HepG2 (cell line): ENCODE measurements around the gene DIPK1C. TPM values are rescaled to one million over a fixed set of nuclear protein-coding genes. Genes with fewer than 3 reads are reported as not detected.

Experiments
- ATAC-seq: fragments of 200-7000 bp; cut with Tn5 transposase; 3 replicates; pipeline ENCODE4 v1.9.1; 2020; ENCODE audit warnings: mild to moderate bottlenecking, moderate library complexity
- BruUV-seq: library from RNA; stranded (reverse); fragments of 400-500 nt; replicated peaks from 2 replicates; lab custom pipeline; 2021; lab: Mats Ljungman, UMichigan
- CTCF ChIA-PET: fragments of 300-600 bp; formaldehyde crosslinking; extraction: SDS; loops from one replicate; lab custom pipeline; 2021; ENCODE audit warnings: low total read pairs, inconsistent platforms, low intra/inter-chr PET ratio; lab: Yijun Ruan, JAX
- POLR2A ChIA-PET: fragments of 350-600 bp; sonication (Branson Sonifier 250); formaldehyde crosslinking; loops from one replicate; lab custom pipeline; 2020; ENCODE audit warnings: antibody characterized with exemption, inconsistent platforms; lab: Yijun Ruan, JAX
- DNase-seq: peaks from one replicate; pipeline ENCODE4 v3.0.0-alpha.2; 2015; ENCODE audit warnings: low spot score
- FAIRE-seq: peaks from 3 replicates; lab custom pipeline; 2011; peaks lifted over from hg19 to GRCh38; lab: Jason Lieb, UNC
- H2AFZ ChIP-seq: one replicate; pipeline ENCODE4 v1.6.1; 2011; ENCODE audit warnings: low read length, inconsistent platforms
- H3K27ac ChIP-seq: fragments of 300-600 bp; 3 replicates; pipeline ENCODE4 v1.8.0; 2011; ENCODE audit warnings: mixed run types, mild to moderate bottlenecking, mixed read lengths, low read length, inconsistent platforms; ENCODE audit not compliant: insufficient read depth; ENCODE audit errors: extremely low read length
- H3K27me3 ChIP-seq, 2 experiments: fragments of 200-600 bp in 1 of 2; 2 replicates in 1 of 2; 3 replicates in 1 of 2; pipeline versions ENCODE4 v1.6.0 to v1.8.0; 2011; ENCODE audit warnings: low read length in 2 of 2, mild to moderate bottlenecking in 2 of 2, moderate library complexity in 2 of 2, inconsistent platforms in 1 of 2; ENCODE audit not compliant: insufficient read depth in 2 of 2, control insufficient read depth in 1 of 2
- H3K36me3 ChIP-seq, 2 experiments: fragments of 200-600 bp in 1 of 2; replicated peaks in 1 of 2; 2 replicates in 1 of 2; 3 replicates in 1 of 2; pipeline versions ENCODE4 v1.5.1 to v1.8.0; 2011; ENCODE audit warnings: low read length in 2 of 2, inconsistent platforms in 1 of 2; ENCODE audit not compliant: insufficient read depth in 2 of 2, control insufficient read depth in 1 of 2
- H3K4me1 ChIP-seq: 2 replicates; pipeline ENCODE4 v1.5.1; 2012; ENCODE audit warnings: low read length, inconsistent platforms; ENCODE audit not compliant: insufficient read depth
- H3K4me2 ChIP-seq: 2 replicates; pipeline ENCODE4 v1.6.0; 2011; ENCODE audit warnings: low read depth, low read length, inconsistent platforms
- H3K4me3 ChIP-seq, 3 experiments: fragments of 200-600 bp in 1 of 3; sonication (generic), shearing (Covaris generic) in 1 of 3; replicated peaks in 1 of 3; 2 replicates each; pipeline ENCODE4 v1.5.1; 2011 to 2016; ENCODE audit warnings: low read length in 3 of 3, inconsistent platforms in 2 of 3, low read depth in 2 of 3, mild to moderate bottlenecking in 2 of 3, control low read depth in 1 of 3, mixed read lengths in 1 of 3; ENCODE audit not compliant: insufficient read depth in 1 of 3
- H3K79me2 ChIP-seq: one replicate; pipeline ENCODE4 v1.6.1; 2011; ENCODE audit warnings: low read length, inconsistent platforms; ENCODE audit not compliant: insufficient read depth
- H3K9ac ChIP-seq: 2 replicates; pipeline ENCODE4 v1.6.0; 2011; ENCODE audit warnings: mild to moderate bottlenecking, low read depth, low read length, inconsistent platforms; ENCODE audit not compliant: insufficient read depth
- H3K9me3 ChIP-seq: 2 replicates; pipeline ENCODE4 v1.5.1; 2012; ENCODE audit warnings: mild to moderate bottlenecking, low read length
- H4K20me1 ChIP-seq: 2 replicates; pipeline ENCODE4 v1.6.0; 2011; ENCODE audit warnings: inconsistent platforms, mild to moderate bottlenecking, low read length, moderate library complexity; ENCODE audit not compliant: insufficient read depth
- AGO2 ChIP-seq: fragments of 200-400 bp; formaldehyde crosslinking; optimal IDR thresholded peaks from 2 replicates; pipeline ENCODE3; 2017; ENCODE audit warnings: mild to moderate bottlenecking, low read depth, low read length, moderate library complexity
- CENPX ChIP-seq: sonication (generic); formaldehyde crosslinking; IDR thresholded peaks from 2 replicates; pipeline ENCODE4 v1.9.0; 2021; ENCODE audit warnings: mild to moderate bottlenecking, missing genetic modification reagents, moderate library complexity
- EEA1 ChIP-seq: sonication (generic); formaldehyde crosslinking; IDR thresholded peaks from 2 replicates; pipeline ENCODE4 v1.5.1; 2020; ENCODE audit warnings: mild to moderate bottlenecking, missing genetic modification reagents, borderline replicate concordance
- FOXP4 ChIP-seq: sonication (generic); formaldehyde crosslinking; IDR thresholded peaks from 2 replicates; pipeline ENCODE4 v1.4.0; 2020; ENCODE audit warnings: missing genetic modification reagents
- NR3C1 ChIP-seq: sonication (generic); formaldehyde crosslinking; IDR thresholded peaks from 2 replicates; pipeline ENCODE4 v1.4.0; 2020; ENCODE audit warnings: missing genetic modification reagents
- PLRG1 ChIP-seq: fragments of 450-650 bp; conservative IDR thresholded peaks from 2 replicates; pipeline ENCODE4 v1.6.1; 2016
- SAFB2 ChIP-seq: sonication (generic); formaldehyde crosslinking; IDR thresholded peaks from 2 replicates; pipeline ENCODE4 v1.5.1; 2020; ENCODE audit warnings: missing genetic modification reagents, low read depth, mild to moderate bottlenecking, borderline replicate concordance
- SMAD1 ChIP-seq: sonication (generic); formaldehyde crosslinking; IDR thresholded peaks from 2 replicates; pipeline ENCODE4 v1.4.0; 2020; ENCODE audit warnings: missing genetic modification reagents, low read depth, mild to moderate bottlenecking, borderline replicate concordance
- SMAD9 ChIP-seq: sonication (generic); formaldehyde crosslinking; IDR thresholded peaks from 2 replicates; pipeline ENCODE4 v1.5.1; 2020; ENCODE audit warnings: mild to moderate bottlenecking, missing genetic modification reagents
- SP140L ChIP-seq: sonication (generic); formaldehyde crosslinking; IDR thresholded peaks from 2 replicates; pipeline ENCODE4 v1.4.0; 2020; ENCODE audit warnings: missing genetic modification reagents, borderline replicate concordance
- TRIM22 ChIP-seq: fragments of 450-650 bp; IDR thresholded peaks from 2 replicates; pipeline ENCODE4 v1.6.1; 2017
- ZBTB2 ChIP-seq: sonication (generic); formaldehyde crosslinking; IDR thresholded peaks from 2 replicates; pipeline ENCODE4 v1.8.0; 2022; ENCODE audit warnings: low read depth, missing genetic modification reagents
- ZNF329 ChIP-seq: sonication (generic); formaldehyde crosslinking; IDR thresholded peaks from 2 replicates; pipeline ENCODE4 v1.9.0; 2021; ENCODE audit warnings: low read depth, mild to moderate bottlenecking, missing genetic modification reagents
- ZNF432 ChIP-seq: sonication (generic); formaldehyde crosslinking; IDR thresholded peaks from 2 replicates; pipeline ENCODE4 v1.5.0; 2020; ENCODE audit warnings: missing genetic modification reagents, mild to moderate bottlenecking, borderline replicate concordance
- WGBS: methylation state at CpG from one replicate; pipeline ENCODE4 v1.1.6; 2017; ENCODE audit warnings: low lambda C conversion rate; 5-methylcytosine and 5-hydroxymethylcytosine counted together
- in situ Hi-C: cut with HindIII; loops from 2 replicates; pipeline ENCODE4 v1.10.0; 2017; ENCODE audit warnings: low pct_unique_long_range_greater_than_20kb; ENCODE audit not compliant: extremely low pct_ligation_motif_present
- intact Hi-C: fragments of 100-400 bp; cut with micrococcal nuclease; formaldehyde crosslinking; loops from one replicate; pipeline ENCODE4 v1.10.0; 2022; ENCODE audit not compliant: unreplicated experiment
- polyA plus RNA-seq, 8 experiments: library from polyadenylated mRNA; depleted of rRNA in 3 of 8; stranded (reverse) in 7 of 8; unstranded in 1 of 8; fragments of >200 nt; fragmentation: Illumina TruSeq in 4 of 8; extraction: Trizol in 4 of 8; gene quantifications; 2 replicates each; pipeline versions ENCODE4 v1.2.1 to v1.2.3, GENCODE V29; 2011 to 2016; ENCODE audit warnings: low read depth in 4 of 8, missing spikeins in 1 of 8, mixed read lengths in 1 of 8; ENCODE audit not compliant: insufficient read depth in 1 of 8
- total RNA-seq, 5 experiments: library from RNA; depleted of rRNA; stranded (reverse); fragments of >200 nt; fragmentation: Illumina TruSeq; extraction: Trizol; gene quantifications; 2 replicates each; pipeline ENCODE4 v1.2.3, GENCODE V29; 2016; ENCODE audit warnings: low read depth in 1 of 5
- TF ChIP-seq, protein P1 (sequence below): sonication (generic); formaldehyde crosslinking; IDR thresholded peaks from 2 replicates; pipeline ENCODE4 v1.5.0; 2020; ENCODE audit warnings: missing genetic modification reagents, mild to moderate bottlenecking, borderline replicate concordance
- TF ChIP-seq, protein P2 (sequence below): sonication (generic); formaldehyde crosslinking; IDR thresholded peaks from 2 replicates; pipeline ENCODE4 v1.8.1; 2022; ENCODE audit warnings: mild to moderate bottlenecking, missing genetic modification reagents

The DIPK1C gene
- total and polyA plus RNA-seq, 2 of the 13 experiments (the other 11 are each of a cell fraction or from before 2014, with no cell fraction given) = 1.8 TPM; not detected in 1

DNA sequence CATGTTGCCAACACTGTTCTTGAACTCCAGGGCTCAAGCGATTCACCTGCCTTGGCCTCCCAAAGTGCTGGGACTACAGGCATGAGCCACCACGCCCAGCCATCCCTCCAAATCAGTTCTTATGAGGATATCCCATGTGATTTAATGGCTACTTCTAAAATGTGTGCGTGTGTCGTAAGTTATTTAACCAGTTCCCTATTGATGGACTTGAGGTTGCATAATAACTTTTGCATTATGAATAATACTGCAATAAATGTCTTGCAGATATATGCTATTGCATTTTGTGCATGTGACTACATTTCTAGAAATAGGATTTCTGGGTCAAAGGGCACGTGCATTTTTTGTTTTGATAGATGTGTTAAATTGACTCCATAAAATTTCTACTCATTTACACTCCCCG lies 19.0 kb downstream of the DIPK1C start (continued):
- no peak for TF ChIP-seq AGO2

- DNase-seq (no peak), FAIRE-seq (no peak), ATAC-seq (no peak)
- no peak overlapping the region for H3K27ac ChIP-seq
- intact Hi-C loops = no loop called here
- WGBS = 56% methylated on average over 13 of the region's 14 CpGs
- H3K4me3 ChIP-seq = no peak overlapping the region
- peaks cover 0 to 14% of the 10 kb centered on the region in 2 experiments; a peak in 3 of 5 replicates for H3K27me3 ChIP-seq
- H4K20me1 ChIP-seq = no peaks in the 10 kb centered on the region
- no peaks in the 10 kb centered on the region for H3K36me3 ChIP-seq
- no peak overlapping the region for H3K9ac ChIP-seq
- in situ Hi-C loops = no loop called here
- H3K79me2 ChIP-seq = no peaks in the 10 kb centered on the region
- ChIA-PET CTCF (no interaction called here), POLR2A (no interaction called here)
- H3K4me1 ChIP-seq = no peaks in the 10 kb centered on the region
- BruUV-seq = no TSS peak
- H2AFZ ChIP-seq = no peak overlapping the region
- H3K4me2 ChIP-seq = no peak overlapping the region
- no peaks in the 10 kb centered on the region for H3K9me3 ChIP-seq
- TF ChIP-seq SMAD1 (CRISPR knock-in tag) (no peak), ZBTB2 (CRISPR knock-in tag) (no peak), FOXP4 (CRISPR knock-in tag) (no peak), NR3C1 (CRISPR knock-in tag) (no peak), CENPX (CRISPR knock-in tag) (no peak), SAFB2 (no peak), SMAD9 (no peak), SP140L (CRISPR knock-in tag) (no peak), PLRG1 (no peak), EEA1 (CRISPR knock-in tag) (no peak), ZNF432 (no peak), ZNF329 (CRISPR knock-in tag) (no peak), TRIM22 (no peak)
- TF ChIP-seq, protein P1, sequence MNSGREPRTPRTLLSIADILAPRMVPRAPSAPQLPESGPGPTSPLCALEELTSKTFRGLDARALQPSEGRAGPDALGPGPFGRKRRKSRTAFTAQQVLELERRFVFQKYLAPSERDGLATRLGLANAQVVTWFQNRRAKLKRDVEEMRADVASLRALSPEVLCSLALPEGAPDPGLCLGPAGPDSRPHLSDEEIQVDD (CRISPR knock-in tag) = no peak
- TF ChIP-seq, protein P2, sequence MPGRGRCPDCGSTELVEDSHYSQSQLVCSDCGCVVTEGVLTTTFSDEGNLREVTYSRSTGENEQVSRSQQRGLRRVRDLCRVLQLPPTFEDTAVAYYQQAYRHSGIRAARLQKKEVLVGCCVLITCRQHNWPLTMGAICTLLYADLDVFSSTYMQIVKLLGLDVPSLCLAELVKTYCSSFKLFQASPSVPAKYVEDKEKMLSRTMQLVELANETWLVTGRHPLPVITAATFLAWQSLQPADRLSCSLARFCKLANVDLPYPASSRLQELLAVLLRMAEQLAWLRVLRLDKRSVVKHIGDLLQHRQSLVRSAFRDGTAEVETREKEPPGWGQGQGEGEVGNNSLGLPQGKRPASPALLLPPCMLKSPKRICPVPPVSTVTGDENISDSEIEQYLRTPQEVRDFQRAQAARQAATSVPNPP (CRISPR knock-in tag) = no peak
Observed at GRCh38 chr18:74436158-74436769, 20.8 kb downstream of the DIPK1C start.
